Lower lobe of right lung (tissue), 2 donors: ENCODE results near the gene TLE4. TPM values are rescaled to one million over a fixed set of nuclear protein-coding genes. Genes with fewer than 3 reads are reported as not detected.
"Not testable (repeated sequence)": the region's sequence is repeated elsewhere in the genome, so short reads cannot be mapped to it uniquely, and the experiment has no call there.

Experiments used
- ATAC-seq, 2 donors: fragments of 200-7000 bp; cut with Tn5 transposase; one replicate each; pipeline ENCODE4 v1.9.1; 2020 to 2022; ENCODE audit warnings: mild to moderate bottlenecking in 2 of 2, moderate library complexity in 2 of 2
- DNase-seq: peaks from one replicate; pipeline ENCODE4 v3.0.0-alpha.2; 2020
- H3K27ac ChIP-seq: fragments of 200-600 bp; one replicate; pipeline ENCODE4 v1.8.0; 2022
- H3K27me3 ChIP-seq: fragments of 200-600 bp; one replicate; pipeline ENCODE4 v1.8.0; 2022; ENCODE audit warnings: low read depth
- H3K36me3 ChIP-seq: fragments of 200-600 bp; one replicate; pipeline ENCODE4 v1.8.0; 2022; ENCODE audit warnings: mild to moderate bottlenecking
- H3K4me1 ChIP-seq: fragments of 200-600 bp; one replicate; pipeline ENCODE4 v1.8.0; 2022
- H3K4me3 ChIP-seq: fragments of 200-600 bp; one replicate; pipeline ENCODE4 v1.8.0; 2022; ENCODE audit warnings: mild to moderate bottlenecking
- H3K9me3 ChIP-seq: fragments of 200-600 bp; one replicate; pipeline ENCODE4 v1.8.0; 2022
- CTCF ChIP-seq: fragments of 200-600 bp; IDR thresholded peaks from one replicate; pipeline ENCODE4 v1.8.0; 2022; ENCODE audit warnings: antibody characterized with exemption, mild to moderate bottlenecking
- intact Hi-C: fragments of 100-400 bp; cut with DNase I; formaldehyde crosslinking; loops from one replicate; pipeline ENCODE4 v1.11.0; 2022
- total RNA-seq: library from RNA; stranded (reverse); fragmentation: NEBNext Ultra II Directional; extraction: Animal tissue kit (Norgen Biotek cat#: 25700); gene quantifications from one replicate; pipeline ENCODE4 v1.2.1, GENCODE V29; 2021
- donor health status: DM: no; HTN: yes; CAD: no; lungs with severe emphysema.

Gene TLE4
- total RNA-seq, 1 donor from 2014 or later: 48.6 TPM

GRCh38 chr9:79744521-79744920, 172.8 kb downstream of the TLE4 start:
- no peaks in the 10 kb centered on the region for H3K27me3 ChIP-seq
- no peak overlapping the region for H3K4me3 ChIP-seq
- TF ChIP-seq CTCF: no peak
- no peak overlapping the region for H3K27ac ChIP-seq
- intact Hi-C loops: no loop called here
- ATAC-seq (no peak), DNase-seq (no peak)
- no peaks in the 10 kb centered on the region for H3K36me3 ChIP-seq
- peaks cover 9% of the 10 kb centered on the region for H3K4me1 ChIP-seq
- no peaks in the 10 kb centered on the region for H3K9me3 ChIP-seq

- ATAC-seq (no peak), DNase-seq (no peak)
- Histone ChIP-seq H3K4me1 (peaks cover 9% of the 10 kb centered on the region), H3K27ac (no peak overlapping the region), H3K9me3 (no peaks in the 10 kb centered on the region), H3K27me3 (no peaks in the 10 kb centered on the region), H3K4me3 (no peak overlapping the region), H3K36me3 (no peaks in the 10 kb centered on the region)
- TF ChIP-seq CTCF: no peak
- intact Hi-C loops: no loop called here
Observed at GRCh38 chr9:79745752-79746336, 174.1 kb downstream of the TLE4 start.

- H3K4me3 ChIP-seq, H3K27me3 ChIP-seq, ATAC-seq, intact Hi-C loops, H3K9me3 ChIP-seq, DNase-seq, H3K36me3 ChIP-seq, H3K4me1 ChIP-seq, H3K27ac ChIP-seq: not testable (repeated sequence)
Observed at GRCh38 chr9:79751895-79752466, 180.2 kb downstream of the TLE4 start.

GRCh38 chr9:79756414-79756813, 184.6 kb downstream of the TLE4 start:
- Histone ChIP-seq H3K4me3 (no peak overlapping the region), H3K27me3 (no peaks in the 10 kb centered on the region), H3K27ac (no peak overlapping the region), H3K9me3 (no peaks in the 10 kb centered on the region), H3K4me1 (no peaks in the 10 kb centered on the region), H3K36me3 (no peaks in the 10 kb centered on the region)
- intact Hi-C loops: no loop called here
- no peak for TF ChIP-seq CTCF
- ATAC-seq (no peak), DNase-seq (no peak)

GRCh38 chr9:79757074-79757473, 185.3 kb downstream of the TLE4 start:
- Histone ChIP-seq H3K9me3 (no peaks in the 10 kb centered on the region), H3K36me3 (no peaks in the 10 kb centered on the region), H3K27ac (no peak overlapping the region), H3K4me1 (no peaks in the 10 kb centered on the region), H3K4me3 (no peak overlapping the region), H3K27me3 (no peaks in the 10 kb centered on the region)
- ATAC-seq: no peak
- TF ChIP-seq CTCF: no peak
- DNase-seq: no peak
- intact Hi-C loops: no loop called here

GRCh38 chr9:79757881-79758669, 186.3 kb downstream of the TLE4 start:
- no peak for ATAC-seq
- DNase-seq: no peak
- H3K27me3 ChIP-seq: no peaks in the 10 kb centered on the region
- no peaks in the 10 kb centered on the region for H3K36me3 ChIP-seq
- no peak overlapping the region for H3K27ac ChIP-seq
- intact Hi-C loops: no loop called here
- peak; percentile 48 for TF ChIP-seq CTCF
- H3K9me3 ChIP-seq: no peaks in the 10 kb centered on the region
- H3K4me3 ChIP-seq: no peak overlapping the region
- H3K4me1 ChIP-seq: no peaks in the 10 kb centered on the region
